Mammary epithelial cell (primary cell): Measurements from ENCODE around the gene CCT3.

ENCODE experiments used
- CTCF ChIP-seq, 2 donors: IDR thresholded peaks in 1 of 2; conservative IDR thresholded peaks in 1 of 2; 2 replicates each; pipeline ENCODE4 v1.5.1; 2011 to 2012; ENCODE audit warnings: inconsistent platforms in 2 of 2, low read length in 2 of 2, mild to moderate bottlenecking in 2 of 2, control low read depth in 1 of 2, low read depth in 1 of 2; ENCODE audit not compliant: insufficient read depth in 1 of 2; ENCODE audit errors: extremely low read depth in 1 of 2
- EZH2 ChIP-seq: IDR thresholded peaks from 2 replicates; pipeline ENCODE4 v1.6.1; 2012; ENCODE audit warnings: low read length, inconsistent platforms, borderline replicate concordance

- TF ChIP-seq CTCF (conservative IDR thresholded peaks at IDR 0.05 in 1 of 2, IDR thresholded peaks at IDR 0.05 in 1 of 2; ENCODE audit: extremely low read depth in 1 of 2, insufficient read depth in 1 of 2, low read depth in 1 of 2, low read length in 2 of 2) (no peak), EZH2 (no peak)
Measured at GRCh38 chr1:156284757-156285156, 53.3 kb downstream of the CCT3 start.
